Stimulated activated CD4-positive, alpha-beta T cell treated with anti-CD3 and anti-CD28 coated beads, Interleukin-2, amount 100 ng/mL, for 48 hours (primary cell): ENCODE data around the gene CCDC6.
"Not testable (repeated sequence)": the region's sequence is repeated elsewhere in the genome, so short reads cannot be mapped to it uniquely, and the experiment has no call there.

ENCODE experiments used
- DNase-seq, 2 donors: peaks; one replicate each; pipeline ENCODE4 v3.0.0-alpha.2; 2020

CCDC6 gene

GRCh38 chr10:59879363-59879913 is 26.9 kb downstream of the CCDC6 start:
- DNase-seq, result no peak

- no peak for DNase-seq
Measured at GRCh38 chr10:59878915-59879314, 27.4 kb downstream of the CCDC6 start.

GRCh38 chr10:59878289-59878688 is 28.1 kb downstream of the CCDC6 start:
- DNase-seq, result no peak

GRCh38 chr10:59877191-59877671 is 29.1 kb downstream of the CCDC6 start:
- no peak for DNase-seq

- no peak for DNase-seq
Measured at GRCh38 chr10:59876695-59877094, 29.7 kb downstream of the CCDC6 start.

GRCh38 chr10:59876208-59876607 is 30.1 kb downstream of the CCDC6 start:
- not testable (repeated sequence) for DNase-seq

- no peak for DNase-seq
Measured at GRCh38 chr10:59873896-59874295, 32.5 kb downstream of the CCDC6 start.

GRCh38 chr10:59872892-59873463 is 33.4 kb downstream of the CCDC6 start:
- DNase-seq, result no peak

GRCh38 chr10:59870152-59870551 is 36.2 kb downstream of the CCDC6 start:
- no peak for DNase-seq

GRCh38 chr10:59869594-59869940 is 36.8 kb downstream of the CCDC6 start:
- DNase-seq, result no peak

- DNase-seq, result no peak
Measured at GRCh38 chr10:59868696-59869593, 37.4 kb downstream of the CCDC6 start.

- no peak for DNase-seq
Measured at GRCh38 chr10:59867590-59867989, 38.8 kb downstream of the CCDC6 start.

GRCh38 chr10:59865101-59865500 is 41.3 kb downstream of the CCDC6 start:
- no peak for DNase-seq

- DNase-seq, result no peak
Measured at GRCh38 chr10:59864141-59864962, 42.0 kb downstream of the CCDC6 start.

GRCh38 chr10:59859570-59859969 is 46.8 kb downstream of the CCDC6 start:
- DNase-seq, result no peak

GRCh38 chr10:59857921-59858320 is 48.4 kb downstream of the CCDC6 start:
- DNase-seq, result no peak

GRCh38 chr10:59857049-59857448 is 49.3 kb downstream of the CCDC6 start:
- DNase-seq, result no peak

- DNase-seq, result no peak
Measured at GRCh38 chr10:59856104-59856503, 50.3 kb downstream of the CCDC6 start.

- no peak for DNase-seq
Measured at GRCh38 chr10:59854571-59854970, 51.8 kb downstream of the CCDC6 start.

- no peak for DNase-seq
Measured at GRCh38 chr10:59852670-59853069, 53.7 kb downstream of the CCDC6 start.

- no peak for DNase-seq
Measured at GRCh38 chr10:59851864-59852263, 54.5 kb downstream of the CCDC6 start.

GRCh38 chr10:59847888-59848287 is 58.5 kb downstream of the CCDC6 start:
- DNase-seq, result no peak

GRCh38 chr10:59847326-59847725 is 59.0 kb downstream of the CCDC6 start:
- no peak for DNase-seq
